Esophagus muscularis mucosa (tissue), 4 donors: ENCODE results near the gene SSTR5.

Source experiments
- CTCF ChIP-seq, 3 experiments: fragments of 200-600 bp in 2 of 3; fragments of 450-650 bp in 1 of 3; sonication (generic) in 2 of 3; IDR thresholded peaks; one replicate each; pipeline ENCODE4 v1.5.1; 2017 to 2019; ENCODE audit warnings: antibody characterized with exemption in 3 of 3, mild to moderate bottlenecking in 2 of 3, moderate library complexity in 1 of 3
- EP300 ChIP-seq: sonication (generic); formaldehyde crosslinking; IDR thresholded peaks from one replicate; pipeline ENCODE4 v1.6.1; 2017; ENCODE audit warnings: antibody characterized with exemption
- POLR2A ChIP-seq: fragments of 450-650 bp; IDR thresholded peaks from one replicate; pipeline ENCODE4 v1.6.1; 2017; ENCODE audit warnings: antibody characterized with exemption, moderate library complexity, mild to moderate bottlenecking, low read depth
- POLR2AphosphoS5 ChIP-seq, 2 donors: sonication (generic); formaldehyde crosslinking; IDR thresholded peaks; one replicate each; pipeline ENCODE4 v1.6.1; 2017; ENCODE audit warnings: antibody characterized with exemption in 2 of 2

- TF ChIP-seq CTCF (IDR thresholded peaks at IDR 0.05): no peak
- TF ChIP-seq POLR2A: no peak
- no peak for TF ChIP-seq POLR2AphosphoS5 (IDR thresholded peaks at IDR 0.05)
- no peak for TF ChIP-seq EP300
Observed at GRCh38 chr16:1093284-1094123, 21.0 kb downstream of the SSTR5 start.
